ENCODE data around the gene UGT2B17.

GRCh38 chr4:68615699-68616422 is 39.7 kb upstream of the UGT2B17 start:
- TF ChIP-seq CTCF (IDR thresholded peaks at IDR 0.05): no peak
- no peak for TF ChIP-seq POLR2A (IDR thresholded peaks at IDR 0.05)
